Adrenal gland (tissue), 5 donors: ENCODE measurements around the gene SEMA4B.

ENCODE experiments used
- POLR2A ChIP-seq, 2 donors: fragments of 450-650 bp; IDR thresholded peaks; one replicate each; pipeline ENCODE4 v1.6.1; 2017; ENCODE audit warnings: antibody characterized with exemption in 2 of 2, mild to moderate bottlenecking in 2 of 2, moderate library complexity in 1 of 2
- TF ChIP-seq, protein P1 (sequence below), 6 experiments: fragments of 450-650 bp in 4 of 6; fragments of 200-600 bp in 2 of 6; sonication (generic) in 1 of 6; IDR thresholded peaks; 1 replicate in 5 of 6; 2 replicates in 1 of 6; pipeline versions ENCODE4 v1.5.1 to v1.8.0; 2016 to 2021; ENCODE audit warnings: antibody characterized with exemption in 6 of 6, mild to moderate bottlenecking in 2 of 6, moderate library complexity in 1 of 6
- donor health status: DM: no; HTN: no; CAD: no.

DNA sequence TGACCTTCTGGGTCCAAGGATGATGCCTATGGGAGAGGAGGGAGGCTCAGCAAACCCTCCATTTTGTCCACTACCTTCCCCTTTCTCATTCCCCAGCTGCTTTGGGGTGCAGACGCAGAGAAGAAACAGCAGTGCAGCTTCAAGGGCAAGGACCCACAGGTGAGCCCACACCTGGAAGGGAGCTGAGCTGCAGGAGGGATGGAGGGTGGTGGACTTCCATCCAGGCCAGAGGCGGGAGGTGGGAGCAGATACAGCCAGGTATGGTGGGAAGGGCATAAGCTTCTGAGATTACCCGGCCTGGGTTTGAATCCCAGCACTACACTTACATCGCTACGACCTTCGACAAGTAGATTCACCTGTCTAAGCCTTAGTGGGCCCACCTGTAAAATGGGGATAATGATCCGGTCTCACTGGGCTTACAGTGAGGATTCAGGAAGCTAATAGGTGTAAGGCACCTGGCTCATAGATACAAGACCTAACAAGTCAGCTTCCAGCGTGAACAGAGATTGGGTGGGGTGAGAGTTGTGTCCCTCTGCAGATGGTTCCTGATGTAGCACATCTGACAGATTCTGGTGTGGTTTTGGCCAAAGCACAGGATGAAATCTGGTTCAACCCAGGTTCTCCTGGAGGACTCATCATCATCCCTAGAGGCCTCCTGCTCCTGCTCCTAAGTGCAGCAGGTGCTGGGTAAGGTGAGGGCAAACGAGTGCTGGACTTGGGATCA, 16.7 kb downstream of the SEMA4B start:
- TF ChIP-seq, protein P1, sequence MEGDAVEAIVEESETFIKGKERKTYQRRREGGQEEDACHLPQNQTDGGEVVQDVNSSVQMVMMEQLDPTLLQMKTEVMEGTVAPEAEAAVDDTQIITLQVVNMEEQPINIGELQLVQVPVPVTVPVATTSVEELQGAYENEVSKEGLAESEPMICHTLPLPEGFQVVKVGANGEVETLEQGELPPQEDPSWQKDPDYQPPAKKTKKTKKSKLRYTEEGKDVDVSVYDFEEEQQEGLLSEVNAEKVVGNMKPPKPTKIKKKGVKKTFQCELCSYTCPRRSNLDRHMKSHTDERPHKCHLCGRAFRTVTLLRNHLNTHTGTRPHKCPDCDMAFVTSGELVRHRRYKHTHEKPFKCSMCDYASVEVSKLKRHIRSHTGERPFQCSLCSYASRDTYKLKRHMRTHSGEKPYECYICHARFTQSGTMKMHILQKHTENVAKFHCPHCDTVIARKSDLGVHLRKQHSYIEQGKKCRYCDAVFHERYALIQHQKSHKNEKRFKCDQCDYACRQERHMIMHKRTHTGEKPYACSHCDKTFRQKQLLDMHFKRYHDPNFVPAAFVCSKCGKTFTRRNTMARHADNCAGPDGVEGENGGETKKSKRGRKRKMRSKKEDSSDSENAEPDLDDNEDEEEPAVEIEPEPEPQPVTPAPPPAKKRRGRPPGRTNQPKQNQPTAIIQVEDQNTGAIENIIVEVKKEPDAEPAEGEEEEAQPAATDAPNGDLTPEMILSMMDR (IDR thresholded peaks at IDR 0.05) = no peak
- TF ChIP-seq POLR2A (IDR thresholded peaks at IDR 0.05) = no peak
